ENCODE data around the gene MICAL3.

GRCh38 chr22:17744430-17744829, 279.9 kb downstream of the MICAL3 start:
- TF ChIP-seq POLR2AphosphoS5 (IDR thresholded peaks at IDR 0.05; ENCODE audit: low read depth, low read length) = no peak
- TF ChIP-seq, protein P1, sequence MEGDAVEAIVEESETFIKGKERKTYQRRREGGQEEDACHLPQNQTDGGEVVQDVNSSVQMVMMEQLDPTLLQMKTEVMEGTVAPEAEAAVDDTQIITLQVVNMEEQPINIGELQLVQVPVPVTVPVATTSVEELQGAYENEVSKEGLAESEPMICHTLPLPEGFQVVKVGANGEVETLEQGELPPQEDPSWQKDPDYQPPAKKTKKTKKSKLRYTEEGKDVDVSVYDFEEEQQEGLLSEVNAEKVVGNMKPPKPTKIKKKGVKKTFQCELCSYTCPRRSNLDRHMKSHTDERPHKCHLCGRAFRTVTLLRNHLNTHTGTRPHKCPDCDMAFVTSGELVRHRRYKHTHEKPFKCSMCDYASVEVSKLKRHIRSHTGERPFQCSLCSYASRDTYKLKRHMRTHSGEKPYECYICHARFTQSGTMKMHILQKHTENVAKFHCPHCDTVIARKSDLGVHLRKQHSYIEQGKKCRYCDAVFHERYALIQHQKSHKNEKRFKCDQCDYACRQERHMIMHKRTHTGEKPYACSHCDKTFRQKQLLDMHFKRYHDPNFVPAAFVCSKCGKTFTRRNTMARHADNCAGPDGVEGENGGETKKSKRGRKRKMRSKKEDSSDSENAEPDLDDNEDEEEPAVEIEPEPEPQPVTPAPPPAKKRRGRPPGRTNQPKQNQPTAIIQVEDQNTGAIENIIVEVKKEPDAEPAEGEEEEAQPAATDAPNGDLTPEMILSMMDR (IDR thresholded peaks at IDR 0.05) = no peak
- TF ChIP-seq TCF7L2 (IDR thresholded peaks at IDR 0.05; ENCODE audit: low read depth, low read length) = no peak
- no peak for TF ChIP-seq REST (IDR thresholded peaks at IDR 0.05; ENCODE audit: insufficient read depth in 1 of 2, low read depth in 2 of 2, low read length in 1 of 2)

All from Panc1 (cell line).